Right atrium auricular region (tissue), 2 donors: ENCODE measurements around the gene DCX. TPM values are rescaled to one million over a fixed set of nuclear protein-coding genes. Genes with fewer than 3 reads are reported as not detected.

Experiments used
- DNase-seq: peaks from one replicate; pipeline ENCODE4 v3.0.0-alpha.2; 2019; ENCODE audit warnings: low spot score
- H3K27ac ChIP-seq, 2 donors: fragments of 200-600 bp; sonication (generic); 1 replicate in 1 of 2; 2 replicates in 1 of 2; pipeline ENCODE4 v1.5.1; 2016 to 2019
- H3K27me3 ChIP-seq, 2 donors: fragments of 200-600 bp; sonication (generic); one replicate each; pipeline versions ENCODE4 v1.5.1 to v1.6.0; 2017 to 2019
- H3K36me3 ChIP-seq: fragments of 200-600 bp; sonication (generic); one replicate; pipeline ENCODE4 v1.5.1; 2016
- H3K4me1 ChIP-seq, 2 donors: fragments of 200-600 bp; sonication (generic); one replicate each; pipeline versions ENCODE4 v1.5.1 to v1.6.0; 2017 to 2019
- H3K4me3 ChIP-seq, 2 donors: fragments of 200-600 bp; sonication (generic); 1 replicate in 1 of 2; 2 replicates in 1 of 2; pipeline ENCODE4 v1.5.1; 2017 to 2019; ENCODE audit warnings: mild to moderate bottlenecking in 1 of 2, moderate library complexity in 1 of 2
- H3K9me3 ChIP-seq, 2 donors: fragments of 200-600 bp; sonication (generic); one replicate each; pipeline ENCODE4 v1.5.1; 2019
- CTCF ChIP-seq, 2 donors: fragments of 200-600 bp; sonication (generic); IDR thresholded peaks; one replicate each; pipeline ENCODE4 v1.5.1; 2019; ENCODE audit warnings: antibody characterized with exemption in 2 of 2
- total RNA-seq, 2 donors: library from RNA; depleted of rRNA; stranded (reverse); fragments of >200 nt; gene quantifications; one replicate each; pipeline ENCODE4 v1.1.0, GENCODE V29; 2016

Gene DCX
- total RNA-seq, 2 donors from 2014 or later: not detected

GRCh38 chrX:111372086-111372485 is 39.9 kb downstream of the DCX start:
- TF ChIP-seq CTCF (IDR thresholded peaks at IDR 0.05): no peak
- Histone ChIP-seq H3K27ac (no peak overlapping the region), H3K9me3 (no peaks in the 10 kb centered on the region), H3K4me1 (no peaks in the 10 kb centered on the region), H3K27me3 (no peaks in the 10 kb centered on the region), H3K4me3 (no peak overlapping the region), H3K36me3 (no peaks in the 10 kb centered on the region)
- DNase-seq: no peak

GRCh38 chrX:111365770-111366325 is 46.1 kb downstream of the DCX start:
- no peak for TF ChIP-seq CTCF (IDR thresholded peaks at IDR 0.05)

GRCh38 chrX:111363741-111364140 is 48.3 kb downstream of the DCX start:
- H3K9me3 ChIP-seq: no peaks in the 10 kb centered on the region
- no peak for DNase-seq

More at GRCh38 chrX:111365770-111366325, 46.1 kb downstream of the DCX start:
- DNase-seq: no peak
- no peaks in the 10 kb centered on the region for H3K36me3 ChIP-seq
- no peak overlapping the region for H3K27ac ChIP-seq
- H3K4me1 ChIP-seq: no peaks in the 10 kb centered on the region
- no peaks in the 10 kb centered on the region for H3K27me3 ChIP-seq
- H3K9me3 ChIP-seq: no peaks in the 10 kb centered on the region
- H3K4me3 ChIP-seq: no peak overlapping the region

GRCh38 chrX:111361751-111362150 is 50.2 kb downstream of the DCX start:
- no peaks in the 10 kb centered on the region for H3K36me3 ChIP-seq
- TF ChIP-seq CTCF (IDR thresholded peaks at IDR 0.05): no peak
- no peak overlapping the region for H3K27ac ChIP-seq
- DNase-seq: no peak
- H3K27me3 ChIP-seq: no peaks in the 10 kb centered on the region
- H3K9me3 ChIP-seq: no peaks in the 10 kb centered on the region
- no peak overlapping the region for H3K4me3 ChIP-seq
- no peaks in the 10 kb centered on the region for H3K4me1 ChIP-seq

More at GRCh38 chrX:111363741-111364140, 48.3 kb downstream of the DCX start:
- no peaks in the 10 kb centered on the region for H3K4me1 ChIP-seq
- no peaks in the 10 kb centered on the region for H3K27me3 ChIP-seq
- no peak overlapping the region for H3K4me3 ChIP-seq
- no peaks in the 10 kb centered on the region for H3K36me3 ChIP-seq
- no peak for TF ChIP-seq CTCF (IDR thresholded peaks at IDR 0.05)
- H3K27ac ChIP-seq: no peak overlapping the region

GRCh38 chrX:111360839-111361238 is 51.2 kb downstream of the DCX start:
- no peaks in the 10 kb centered on the region for H3K4me1 ChIP-seq
- no peak overlapping the region for H3K27ac ChIP-seq
- H3K9me3 ChIP-seq: no peaks in the 10 kb centered on the region
- no peaks in the 10 kb centered on the region for H3K36me3 ChIP-seq
- no peak for TF ChIP-seq CTCF (IDR thresholded peaks at IDR 0.05)
- no peak for DNase-seq
- H3K4me3 ChIP-seq: no peak overlapping the region
- H3K27me3 ChIP-seq: no peaks in the 10 kb centered on the region

- Histone ChIP-seq H3K36me3 (no peaks in the 10 kb centered on the region), H3K4me3 (no peak overlapping the region), H3K9me3 (no peaks in the 10 kb centered on the region), H3K4me1 (peaks cover 0 to 11% of the 10 kb centered on the region in 2 donors), H3K27me3 (no peaks in the 10 kb centered on the region), H3K27ac (no peak overlapping the region)
- no peak for TF ChIP-seq CTCF (IDR thresholded peaks at IDR 0.05)
- no peak for DNase-seq
Measured at GRCh38 chrX:111355523-111356115, 56.4 kb downstream of the DCX start.
